ENCODE results near the gene ASTN2. TPM values are rescaled to one million over a fixed set of nuclear protein-coding genes. Genes with fewer than 3 reads are reported as not detected.

Gene ASTN2
- total and polyA plus RNA-seq, 10 of the 15 experiments (the other 5 are each of a cell fraction or from before 2014, with no cell fraction given): 1.4 to 15.7 (median 7.0) TPM

DNA sequence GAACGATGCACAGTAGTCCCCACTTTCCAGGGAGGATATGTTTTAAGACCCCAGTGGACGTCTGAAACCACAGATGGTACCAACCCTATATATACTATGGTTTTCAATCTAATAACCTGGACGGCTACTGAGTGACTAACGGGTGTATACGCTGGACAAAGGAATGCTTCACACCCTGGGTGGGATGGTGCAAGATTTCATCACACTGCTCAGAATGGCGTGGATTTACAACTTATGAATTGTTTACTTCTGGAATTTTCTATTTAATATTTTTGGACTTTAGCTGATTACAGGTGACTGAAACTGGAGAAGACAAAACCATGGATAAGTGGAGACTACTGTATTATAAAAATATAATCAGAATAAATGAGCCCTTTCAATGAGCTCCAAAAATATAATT is 875.3 kb downstream of the ASTN2 start:
- in situ Hi-C loops (cut with MboI): no loop called here
- no TSS peak for BruUV-seq (replicated peaks)
- Histone ChIP-seq H4K20me1 (ENCODE audit: control insufficient read depth, insufficient read depth) (no peaks in the 10 kb centered on the region), H3K79me2 (ENCODE audit: control insufficient read depth, insufficient read depth, low read length) (no peaks in the 10 kb centered on the region), H2AFZ (ENCODE audit: control insufficient read depth, low read depth, low read length) (no peak overlapping the region), H3K9ac (ENCODE audit: control insufficient read depth, insufficient read depth, low read length) (no peak overlapping the region), H3K36me3 (ENCODE audit: control insufficient read depth in 2 of 2, insufficient read depth in 2 of 2, low read length in 1 of 2) (no peaks in the 10 kb centered on the region), H3K9me3 (replicated peaks; ENCODE audit: control insufficient read depth, insufficient read depth, low read length) (no peaks in the 10 kb centered on the region; the same call in 2 of the 3 replicates), H3K27me3 (replicated peaks in 1 of 2; ENCODE audit: control insufficient read depth in 2 of 2, insufficient read depth in 2 of 2, low read length in 1 of 2) (no peaks in the 10 kb centered on the region), H3K4me1 (ENCODE audit: control insufficient read depth, insufficient read depth, low read length) (no peaks in the 10 kb centered on the region), H3K27ac (ENCODE audit: control insufficient read depth, insufficient read depth) (no peak overlapping the region), H3K4me3 (no peak overlapping the region), H3K4me2 (ENCODE audit: control insufficient read depth, insufficient read depth) (no peak overlapping the region)
- ChIA-PET SMC1A (ENCODE audit: uncharacterized antibody, unreplicated experiment) (no interaction called here), CTCF (no interaction called here), POLR2A (no interaction called here), RAD21 (ENCODE audit: unreplicated experiment) (no interaction called here)
- DNase-seq (ENCODE audit: low read depth, low spot score) (no peak), FAIRE-seq (no peak), ATAC-seq (no peak)
- intact Hi-C loops (cut with micrococcal nuclease; ENCODE audit: unreplicated experiment): no loop called here
- 65% methylated on average over 6 of the region's 6 CpGs for WGBS (ENCODE audit: insufficient coverage, insufficient replicate concordance, low lambda C conversion rate, missing lambda C conversion rate)
- TF ChIP-seq GATAD2B (conservative IDR thresholded peaks at IDR 0.05; ENCODE audit: low read depth) (no peak), CBX3 (IDR thresholded peaks at IDR 0.05; ENCODE audit: borderline replicate concordance, low read depth) (no peak), SIN3A (IDR thresholded peaks at IDR 0.05; ENCODE audit: low read depth, low read length) (no peak), EP300 (IDR thresholded peaks at IDR 0.05; ENCODE audit: borderline replicate concordance in 1 of 2, control insufficient read depth in 1 of 2, low read depth in 2 of 2, low read length in 2 of 2) (no peak), STAT1 (conservative IDR thresholded peaks at IDR 0.05) (no peak), NR2C2 (IDR thresholded peaks at IDR 0.05; ENCODE audit: borderline replicate concordance, control insufficient read depth, insufficient read length, low read depth) (no peak), LARP7 (IDR thresholded peaks at IDR 0.05) (no peak), HDAC2 (IDR thresholded peaks at IDR 0.05) (no peak), RELA (IDR thresholded peaks at IDR 0.05; ENCODE audit: borderline replicate concordance, partially characterized antibody) (no peak), CHD4 (IDR thresholded peaks at IDR 0.05) (no peak), PAX5 (IDR thresholded peaks at IDR 0.05; ENCODE audit: borderline replicate concordance, low read depth, low read length) (no peak), RCOR1 (conservative IDR thresholded peaks at IDR 0.05; ENCODE audit: low read depth, low read length) (no peak), NR2F1 (conservative IDR thresholded peaks at IDR 0.05) (no peak)
- TF ChIP-seq, protein P1, sequence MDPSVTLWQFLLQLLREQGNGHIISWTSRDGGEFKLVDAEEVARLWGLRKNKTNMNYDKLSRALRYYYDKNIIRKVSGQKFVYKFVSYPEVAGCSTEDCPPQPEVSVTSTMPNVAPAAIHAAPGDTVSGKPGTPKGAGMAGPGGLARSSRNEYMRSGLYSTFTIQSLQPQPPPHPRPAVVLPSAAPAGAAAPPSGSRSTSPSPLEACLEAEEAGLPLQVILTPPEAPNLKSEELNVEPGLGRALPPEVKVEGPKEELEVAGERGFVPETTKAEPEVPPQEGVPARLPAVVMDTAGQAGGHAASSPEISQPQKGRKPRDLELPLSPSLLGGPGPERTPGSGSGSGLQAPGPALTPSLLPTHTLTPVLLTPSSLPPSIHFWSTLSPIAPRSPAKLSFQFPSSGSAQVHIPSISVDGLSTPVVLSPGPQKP (IDR thresholded peaks at IDR 0.05; ENCODE audit: low read depth, low read length): no peak
- TF ChIP-seq, protein P2, sequence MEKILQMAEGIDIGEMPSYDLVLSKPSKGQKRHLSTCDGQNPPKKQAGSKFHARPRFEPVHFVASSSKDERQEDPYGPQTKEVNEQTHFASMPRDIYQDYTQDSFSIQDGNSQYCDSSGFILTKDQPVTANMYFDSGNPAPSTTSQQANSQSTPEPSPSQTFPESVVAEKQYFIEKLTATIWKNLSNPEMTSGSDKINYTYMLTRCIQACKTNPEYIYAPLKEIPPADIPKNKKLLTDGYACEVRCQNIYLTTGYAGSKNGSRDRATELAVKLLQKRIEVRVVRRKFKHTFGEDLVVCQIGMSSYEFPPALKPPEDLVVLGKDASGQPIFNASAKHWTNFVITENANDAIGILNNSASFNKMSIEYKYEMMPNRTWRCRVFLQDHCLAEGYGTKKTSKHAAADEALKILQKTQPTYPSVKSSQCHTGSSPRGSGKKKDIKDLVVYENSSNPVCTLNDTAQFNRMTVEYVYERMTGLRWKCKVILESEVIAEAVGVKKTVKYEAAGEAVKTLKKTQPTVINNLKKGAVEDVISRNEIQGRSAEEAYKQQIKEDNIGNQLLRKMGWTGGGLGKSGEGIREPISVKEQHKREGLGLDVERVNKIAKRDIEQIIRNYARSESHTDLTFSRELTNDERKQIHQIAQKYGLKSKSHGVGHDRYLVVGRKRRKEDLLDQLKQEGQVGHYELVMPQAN (conservative IDR thresholded peaks at IDR 0.05): no peak
- TF ChIP-seq, protein P3, sequence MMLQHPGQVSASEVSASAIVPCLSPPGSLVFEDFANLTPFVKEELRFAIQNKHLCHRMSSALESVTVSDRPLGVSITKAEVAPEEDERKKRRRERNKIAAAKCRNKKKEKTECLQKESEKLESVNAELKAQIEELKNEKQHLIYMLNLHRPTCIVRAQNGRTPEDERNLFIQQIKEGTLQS (IDR thresholded peaks at IDR 0.05; ENCODE audit: borderline replicate concordance, extremely low read depth, low read depth, low read length): no peak
- TF ChIP-seq, protein P4, sequence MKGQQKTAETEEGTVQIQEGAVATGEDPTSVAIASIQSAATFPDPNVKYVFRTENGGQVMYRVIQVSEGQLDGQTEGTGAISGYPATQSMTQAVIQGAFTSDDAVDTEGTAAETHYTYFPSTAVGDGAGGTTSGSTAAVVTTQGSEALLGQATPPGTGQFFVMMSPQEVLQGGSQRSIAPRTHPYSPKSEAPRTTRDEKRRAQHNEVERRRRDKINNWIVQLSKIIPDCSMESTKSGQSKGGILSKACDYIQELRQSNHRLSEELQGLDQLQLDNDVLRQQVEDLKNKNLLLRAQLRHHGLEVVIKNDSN (IDR thresholded peaks at IDR 0.05; ENCODE audit: borderline replicate concordance, extremely low read length, insufficient read depth, low read depth, low read length): no peak
- TF ChIP-seq, protein P5, sequence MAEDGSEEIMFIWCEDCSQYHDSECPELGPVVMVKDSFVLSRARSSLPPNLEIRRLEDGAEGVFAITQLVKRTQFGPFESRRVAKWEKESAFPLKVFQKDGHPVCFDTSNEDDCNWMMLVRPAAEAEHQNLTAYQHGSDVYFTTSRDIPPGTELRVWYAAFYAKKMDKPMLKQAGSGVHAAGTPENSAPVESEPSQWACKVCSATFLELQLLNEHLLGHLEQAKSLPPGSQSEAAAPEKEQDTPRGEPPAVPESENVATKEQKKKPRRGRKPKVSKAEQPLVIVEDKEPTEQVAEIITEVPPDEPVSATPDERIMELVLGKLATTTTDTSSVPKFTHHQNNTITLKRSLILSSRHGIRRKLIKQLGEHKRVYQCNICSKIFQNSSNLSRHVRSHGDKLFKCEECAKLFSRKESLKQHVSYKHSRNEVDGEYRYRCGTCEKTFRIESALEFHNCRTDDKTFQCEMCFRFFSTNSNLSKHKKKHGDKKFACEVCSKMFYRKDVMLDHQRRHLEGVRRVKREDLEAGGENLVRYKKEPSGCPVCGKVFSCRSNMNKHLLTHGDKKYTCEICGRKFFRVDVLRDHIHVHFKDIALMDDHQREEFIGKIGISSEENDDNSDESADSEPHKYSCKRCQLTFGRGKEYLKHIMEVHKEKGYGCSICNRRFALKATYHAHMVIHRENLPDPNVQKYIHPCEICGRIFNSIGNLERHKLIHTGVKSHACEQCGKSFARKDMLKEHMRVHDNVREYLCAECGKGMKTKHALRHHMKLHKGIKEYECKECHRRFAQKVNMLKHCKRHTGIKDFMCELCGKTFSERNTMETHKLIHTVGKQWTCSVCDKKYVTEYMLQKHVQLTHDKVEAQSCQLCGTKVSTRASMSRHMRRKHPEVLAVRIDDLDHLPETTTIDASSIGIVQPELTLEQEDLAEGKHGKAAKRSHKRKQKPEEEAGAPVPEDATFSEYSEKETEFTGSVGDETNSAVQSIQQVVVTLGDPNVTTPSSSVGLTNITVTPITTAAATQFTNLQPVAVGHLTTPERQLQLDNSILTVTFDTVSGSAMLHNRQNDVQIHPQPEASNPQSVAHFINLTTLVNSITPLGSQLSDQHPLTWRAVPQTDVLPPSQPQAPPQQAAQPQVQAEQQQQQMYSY (CRISPR knock-in tag; IDR thresholded peaks at IDR 0.05): no peak
